Mucosa of rectum (tissue), 2 donors: ENCODE results near the gene TMEM175.
A peak's percentile ranks its signal among the peaks of the same experiment; 100 is the strongest.
"Not testable (repeated sequence)": the region's sequence is repeated elsewhere in the genome, so short reads cannot be mapped to it uniquely, and the experiment has no call there.

Experiments
- H3K27ac ChIP-seq, 2 donors: one replicate each; pipeline ENCODE4 v1.7.0; 2013; ENCODE audit warnings: inconsistent platforms in 2 of 2, low read depth in 2 of 2, low read length in 2 of 2
- H3K27me3 ChIP-seq, 2 donors: one replicate each; pipeline ENCODE4 v1.7.0; 2013; ENCODE audit warnings: low read length in 2 of 2; ENCODE audit not compliant: control insufficient read depth in 2 of 2, insufficient read depth in 2 of 2
- H3K36me3 ChIP-seq, 2 donors: one replicate each; pipeline ENCODE4 v1.7.0; 2013; ENCODE audit warnings: low read length in 2 of 2; ENCODE audit not compliant: control insufficient read depth in 2 of 2, insufficient read depth in 2 of 2
- H3K4me1 ChIP-seq, 2 donors: one replicate each; pipeline ENCODE4 v1.7.0; 2013; ENCODE audit warnings: low read length in 2 of 2, mild to moderate bottlenecking in 1 of 2; ENCODE audit not compliant: control insufficient read depth in 2 of 2, insufficient read depth in 2 of 2
- H3K4me3 ChIP-seq, 2 donors: one replicate each; pipeline ENCODE4 v1.7.0; 2013; ENCODE audit warnings: low read length in 2 of 2
- H3K9ac ChIP-seq, 2 donors: one replicate each; pipeline ENCODE4 v1.7.0; 2013; ENCODE audit warnings: low read length in 2 of 2, low read depth in 1 of 2, mild to moderate bottlenecking in 1 of 2
- H3K9me3 ChIP-seq, 2 donors: one replicate each; pipeline ENCODE4 v1.7.0; 2013; ENCODE audit warnings: low read length in 2 of 2; ENCODE audit not compliant: control insufficient read depth in 2 of 2
- donor health status: healthy.
- donor health status: Normal muscosa, but diverticular disease.

The TMEM175 gene

DNA sequence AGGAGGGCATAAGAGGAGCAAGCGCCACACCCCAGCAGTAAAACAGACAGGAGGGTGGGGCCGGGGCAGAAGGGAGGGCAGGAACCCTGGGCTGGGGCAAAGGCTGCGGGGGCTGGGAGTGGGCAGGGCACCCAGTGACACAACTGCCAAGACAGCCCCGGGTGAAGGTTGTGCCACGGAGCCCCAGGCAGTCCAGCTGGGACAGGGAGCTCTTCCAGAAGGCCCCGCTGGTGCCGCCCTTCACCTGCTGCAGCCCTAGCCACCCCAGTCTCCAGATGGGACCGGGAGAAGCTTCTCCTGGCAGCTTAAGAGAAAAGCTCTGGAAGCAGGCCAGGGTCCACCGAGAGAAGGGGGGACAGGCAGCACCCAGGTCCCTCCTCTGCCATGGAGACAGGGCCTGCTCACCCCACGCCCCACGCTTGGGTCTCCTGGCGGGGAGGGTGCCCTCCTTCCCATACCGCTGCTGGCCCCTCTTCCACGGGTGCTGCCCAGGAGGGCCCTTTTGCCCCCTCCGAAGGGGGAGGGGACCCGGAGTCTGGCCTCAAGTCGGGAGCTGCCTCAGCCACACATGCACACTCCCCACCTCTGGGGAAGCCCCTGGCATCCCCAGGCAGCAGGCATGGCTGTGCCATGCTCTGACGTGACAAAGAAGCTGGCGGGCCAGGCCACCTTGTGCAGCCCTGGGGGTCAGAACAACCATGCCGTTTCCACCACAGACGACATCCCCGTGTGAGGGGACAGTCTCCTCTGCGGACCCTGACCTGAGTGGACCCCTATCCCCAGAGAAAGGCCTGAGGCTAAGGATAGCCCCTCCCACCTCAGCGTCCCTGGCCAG is 39.6 kb downstream of the TMEM175 start:
- H3K27me3 ChIP-seq: no peaks in the 10 kb centered on the region
- H3K4me3 ChIP-seq: peak overlapping the region; percentile 76 to 79
- H3K9me3 ChIP-seq: no peaks in the 10 kb centered on the region
- peaks cover 26% of the 10 kb centered on the region in 2 donors for H3K4me1 ChIP-seq
- H3K36me3 ChIP-seq: peaks cover 0 to 3% of the 10 kb centered on the region in 2 donors
- H3K27ac ChIP-seq: peak overlapping the region; percentile 88 to 96
- H3K9ac ChIP-seq: peak overlapping the region; percentile 83 to 93

DNA sequence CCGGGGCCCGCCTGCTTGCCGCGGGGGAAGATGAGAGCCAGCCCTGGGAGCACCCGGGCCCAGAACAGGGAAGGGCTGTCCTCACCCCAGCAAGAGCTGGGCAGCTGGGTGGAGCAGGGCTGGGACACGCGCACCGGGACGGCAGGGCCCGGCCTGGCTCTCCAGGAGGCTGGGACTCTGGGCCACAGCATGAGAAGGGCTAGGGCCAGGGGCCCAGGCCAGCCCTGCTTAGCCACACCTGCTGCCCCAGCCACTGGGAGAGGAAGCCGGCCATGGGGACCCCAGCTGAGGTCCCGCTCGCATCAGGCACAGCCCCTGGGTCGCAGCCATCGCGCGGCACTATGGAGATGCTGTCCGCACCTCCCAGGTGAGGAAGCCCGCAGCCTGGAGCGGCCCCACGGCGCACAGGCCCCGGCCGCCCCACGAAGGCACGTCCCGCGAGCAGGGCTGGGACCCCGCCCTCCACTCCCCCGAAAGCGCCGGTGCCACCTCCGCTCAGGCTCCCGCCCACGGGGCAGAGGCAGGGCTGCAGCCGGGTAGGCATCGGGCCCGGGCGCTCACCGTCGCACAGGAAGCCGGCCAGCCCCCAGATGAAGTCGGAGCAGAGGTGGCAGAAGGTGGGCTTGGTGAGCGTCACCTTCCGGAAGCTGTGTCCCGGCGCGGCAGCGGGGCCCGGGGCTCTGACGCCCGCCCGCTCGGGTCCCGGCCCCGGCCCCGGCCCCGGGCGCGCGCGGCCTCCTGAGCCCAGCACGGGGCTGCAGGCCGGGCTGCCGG is 40.6 kb downstream of the TMEM175 start:
- Histone ChIP-seq H3K36me3 (no peaks in the 10 kb centered on the region), H3K4me3 (peak overlapping the region; percentile 76 to 79), H3K27me3 (no peaks in the 10 kb centered on the region), H3K27ac (peak overlapping the region; percentile 88 to 96), H3K9ac (peak overlapping the region; percentile 83 to 93), H3K9me3 (no peaks in the 10 kb centered on the region), H3K4me1 (peaks cover 26% of the 10 kb centered on the region in 2 donors)

DNA sequence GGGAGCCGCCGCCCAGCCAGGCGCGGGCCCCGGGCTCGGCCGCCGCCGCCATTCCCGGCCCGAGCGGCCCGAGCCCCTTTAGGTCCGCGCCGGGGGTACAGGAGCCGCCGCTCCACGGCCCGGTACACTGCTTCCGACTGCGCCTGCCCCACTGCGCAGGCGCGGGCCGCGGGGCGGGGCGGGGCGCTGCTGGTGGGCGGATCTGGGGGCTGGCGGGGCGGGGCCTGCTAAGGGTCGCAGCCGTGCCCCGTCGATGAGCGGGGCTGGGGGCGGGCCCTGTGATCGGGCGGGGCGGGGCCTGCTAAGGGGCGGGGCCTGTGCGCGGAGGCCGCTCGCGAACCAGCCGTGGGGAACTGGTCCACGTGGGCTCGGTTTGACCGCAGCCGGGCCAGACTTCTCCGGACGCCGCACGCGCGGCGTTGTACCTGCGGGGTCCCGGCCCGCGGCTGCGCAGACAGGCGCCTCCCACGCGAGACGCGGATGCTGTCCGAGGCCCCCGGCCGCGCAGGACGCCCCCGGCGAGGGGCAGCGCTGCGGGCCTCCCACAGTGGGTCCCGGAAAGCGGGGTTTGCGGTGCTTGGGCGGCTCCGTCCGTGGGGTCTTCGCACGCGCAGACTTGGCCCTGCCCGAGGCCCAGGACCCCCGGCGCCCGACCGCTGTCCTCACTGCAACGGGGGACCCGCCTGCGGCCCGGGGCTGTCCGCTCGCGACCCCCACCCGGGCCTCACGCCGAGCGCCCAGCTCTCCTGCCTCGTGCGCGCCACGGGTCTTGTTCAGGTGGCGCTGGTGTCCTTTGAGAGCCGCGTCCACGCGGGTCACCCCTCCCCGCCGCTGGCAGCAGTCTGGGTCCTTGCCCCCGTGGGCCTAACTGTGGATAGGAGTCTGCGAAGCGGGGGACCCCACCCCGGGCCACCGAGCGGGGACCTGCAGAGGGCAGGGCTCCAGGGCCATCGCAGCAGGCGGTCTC is 41.5 kb downstream of the TMEM175 start, which contains the start of gene DGKQ:
Gene DGKQ, minus strand, starts transcription at position 139 of the 967 bp plus-strand sequence. Its CDS starts 87 bp downstream, at position 52.
- H3K9me3 ChIP-seq: no peaks in the 10 kb centered on the region
- H3K36me3 ChIP-seq: no peaks in the 10 kb centered on the region
- peak within 1 kb of the TSS; percentile 83 to 93 for H3K9ac ChIP-seq
- H3K4me3 ChIP-seq: peak within 1 kb of the TSS; percentile 76 to 79
- peak within 1 kb of the TSS; percentile 88 to 96 for H3K27ac ChIP-seq
- H3K27me3 ChIP-seq: no peaks in the 10 kb centered on the region
- H3K4me1 ChIP-seq: peaks cover 26% of the 10 kb centered on the region in 2 donors

DNA sequence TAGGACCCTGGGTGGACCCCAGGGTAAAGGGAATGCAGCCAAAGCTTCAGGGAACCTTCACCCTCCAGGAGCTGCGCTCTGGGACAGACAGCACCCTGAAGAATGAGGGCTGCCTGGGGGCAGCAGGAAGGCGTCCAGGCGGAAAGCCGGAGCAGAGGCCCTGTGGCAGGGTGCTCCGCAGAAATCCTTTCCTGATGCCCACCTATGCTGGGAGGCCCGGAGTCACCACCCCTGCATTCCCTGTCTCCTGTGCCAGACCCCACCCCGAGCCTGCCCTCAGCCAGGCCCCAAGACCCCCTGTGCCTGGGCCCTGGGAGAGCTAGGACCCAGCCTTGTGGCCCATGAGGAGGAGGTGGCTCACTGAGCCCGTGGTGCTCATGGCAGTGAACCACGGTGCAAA is 42.4 kb downstream of the TMEM175 start:
- Histone ChIP-seq H3K27me3 (no peaks in the 10 kb centered on the region), H3K9me3 (no peaks in the 10 kb centered on the region), H3K4me3 (no peak overlapping the region), H3K9ac (no peak overlapping the region), H3K4me1 (peaks cover 26% of the 10 kb centered on the region in 2 donors), H3K36me3 (no peaks in the 10 kb centered on the region), H3K27ac (no peak overlapping the region)

DNA sequence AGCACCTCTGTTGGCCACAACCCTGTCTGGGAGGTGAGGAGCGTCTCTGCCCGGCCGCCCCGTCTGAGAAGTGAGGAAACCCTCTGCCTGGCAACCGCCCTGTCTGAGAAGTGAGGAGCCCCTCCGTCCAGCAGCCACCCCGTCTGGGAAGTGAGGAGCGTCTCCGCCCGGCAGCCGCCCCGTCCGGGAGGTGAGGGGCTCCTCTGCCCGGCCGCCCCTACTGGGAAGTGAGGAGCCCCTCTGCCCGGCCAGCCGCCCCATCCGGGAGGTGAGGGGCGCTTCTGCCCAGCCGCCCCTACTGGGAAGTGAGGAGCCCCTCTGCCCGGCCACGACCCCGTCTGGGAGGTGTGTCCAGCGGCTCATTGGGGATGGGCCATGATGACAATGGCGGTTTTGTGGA is 43.8 kb downstream of the TMEM175 start:
- H3K27me3 ChIP-seq, H3K4me3 ChIP-seq: not testable (repeated sequence)

DNA sequence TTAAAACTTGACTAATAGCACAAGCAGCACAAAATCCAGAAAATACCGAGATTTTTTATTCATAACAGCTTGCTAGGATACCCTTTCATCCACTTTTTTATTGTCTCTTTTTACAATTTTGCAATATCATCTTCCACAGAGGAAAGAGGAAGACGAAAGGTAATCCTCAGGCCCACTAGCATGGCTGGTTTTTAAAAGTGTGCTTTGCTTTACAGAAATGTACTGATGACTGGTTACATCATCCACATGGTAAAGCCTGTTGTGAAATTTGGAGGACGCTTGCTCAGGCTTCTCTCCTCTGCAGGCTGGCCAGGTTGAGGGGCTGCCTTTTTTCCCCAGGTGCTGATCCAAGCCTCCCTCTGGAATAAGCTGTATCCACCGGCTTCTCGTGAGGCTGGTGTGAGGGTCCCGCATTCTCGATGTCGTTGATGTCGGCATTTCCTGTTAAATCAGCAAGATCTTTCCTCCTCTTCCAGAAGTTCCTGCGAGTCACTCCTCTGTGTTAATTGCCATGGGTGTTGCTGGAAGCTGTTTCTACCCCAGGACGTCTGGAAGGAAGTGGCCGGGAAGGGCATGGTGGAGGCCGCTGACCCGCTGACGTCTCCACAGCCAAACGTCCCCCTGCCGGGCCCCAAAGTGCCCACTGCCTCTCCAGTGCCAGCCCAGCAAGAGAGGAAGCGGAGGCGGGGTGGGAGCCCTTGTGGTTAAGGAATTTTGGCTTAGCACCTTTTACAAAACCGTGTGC is 46.9 kb downstream of the TMEM175 start:
- H3K4me1 ChIP-seq: no peaks in the 10 kb centered on the region
- H3K4me3 ChIP-seq: no peak overlapping the region
- no peaks in the 10 kb centered on the region for H3K27me3 ChIP-seq
- H3K9me3 ChIP-seq: no peaks in the 10 kb centered on the region
- H3K9ac ChIP-seq: no peak overlapping the region
- H3K36me3 ChIP-seq: no peaks in the 10 kb centered on the region
- H3K27ac ChIP-seq: no peak overlapping the region

More for the DNA sequence above, 43.8 kb downstream of the TMEM175 start:
- H3K36me3 ChIP-seq, H3K9ac ChIP-seq, H3K27ac ChIP-seq, H3K9me3 ChIP-seq: not testable (repeated sequence)
- peaks cover 13% of the 10 kb centered on the region in 2 donors for H3K4me1 ChIP-seq

DNA sequence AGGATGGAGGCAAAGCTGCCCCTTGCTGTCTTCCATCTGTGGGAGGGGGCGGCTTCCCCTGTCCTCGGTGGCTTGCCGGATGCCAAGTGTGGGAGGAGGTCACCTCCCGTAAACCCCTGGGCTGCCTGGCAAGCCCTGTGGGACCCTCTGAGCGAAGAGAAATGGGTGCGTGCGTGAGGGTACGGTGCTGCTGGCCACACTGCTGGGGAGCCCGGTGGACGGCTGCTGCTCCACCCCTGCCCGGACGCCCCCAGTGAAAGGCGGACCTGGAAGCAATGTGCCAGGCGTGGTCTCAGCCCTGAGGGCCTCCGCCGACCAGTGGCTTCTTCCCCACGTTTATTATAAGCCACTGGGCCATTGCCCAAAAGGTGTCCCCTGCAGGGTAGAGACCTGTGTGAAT is 50.0 kb downstream of the TMEM175 start:
- no peak overlapping the region for H3K9ac ChIP-seq
- H3K27me3 ChIP-seq: no peaks in the 10 kb centered on the region
- H3K4me3 ChIP-seq: no peak overlapping the region
- peaks cover 19 to 21% of the 10 kb centered on the region in 2 donors for H3K4me1 ChIP-seq
- no peaks in the 10 kb centered on the region for H3K9me3 ChIP-seq
- H3K27ac ChIP-seq: no peak overlapping the region
- no peaks in the 10 kb centered on the region for H3K36me3 ChIP-seq

DNA sequence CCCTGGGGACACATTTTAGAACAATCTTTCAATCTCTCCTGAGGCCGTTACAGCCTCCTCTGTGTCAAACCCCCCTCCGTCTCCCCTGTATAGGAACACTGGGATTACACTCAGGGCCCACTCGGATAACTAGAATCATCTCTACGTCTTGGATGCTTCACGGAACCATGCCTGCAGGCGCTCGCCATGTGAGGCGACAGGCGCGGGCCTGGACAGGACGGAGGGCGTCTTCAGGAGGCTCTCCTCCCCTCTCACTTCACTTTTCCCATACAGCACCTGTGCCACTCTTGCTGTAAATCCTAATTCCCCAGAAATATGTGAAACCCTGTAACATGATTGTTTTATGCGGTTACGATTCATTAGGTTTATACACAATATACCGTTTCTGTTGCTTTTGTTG is 50.6 kb downstream of the TMEM175 start:
- no peaks in the 10 kb centered on the region for H3K36me3 ChIP-seq
- H3K4me3 ChIP-seq: no peak overlapping the region
- no peaks in the 10 kb centered on the region for H3K27me3 ChIP-seq
- no peak overlapping the region for H3K9ac ChIP-seq
- no peak overlapping the region for H3K27ac ChIP-seq
- H3K4me1 ChIP-seq: peaks cover 24 to 26% of the 10 kb centered on the region in 2 donors
- no peaks in the 10 kb centered on the region for H3K9me3 ChIP-seq
